Subcutaneous abdominal adipose tissue (tissue), 5 donors: ENCODE results near the gene PSORS1C2.
"Not testable (repeated sequence)": the region's sequence is repeated elsewhere in the genome, so short reads cannot be mapped to it uniquely, and the experiment has no call there.

ENCODE experiments used
- H3K27ac ChIP-seq: one replicate; pipeline ENCODE4 v1.7.0; 2013; ENCODE audit warnings: low read depth, mild to moderate bottlenecking, inconsistent platforms, low read length, moderate library complexity
- H3K27me3 ChIP-seq, 5 donors: one replicate each; pipeline ENCODE4 v1.7.0; 2013; ENCODE audit warnings: low read length in 5 of 5, inconsistent platforms in 1 of 5; ENCODE audit not compliant: control insufficient read depth in 5 of 5, insufficient read depth in 4 of 5
- H3K36me3 ChIP-seq, 5 donors: one replicate each; pipeline ENCODE4 v1.7.0; 2013; ENCODE audit warnings: low read length in 5 of 5; ENCODE audit not compliant: control insufficient read depth in 5 of 5, insufficient read depth in 5 of 5
- H3K4me1 ChIP-seq, 5 donors: one replicate each; pipeline ENCODE4 v1.7.0; 2013; ENCODE audit warnings: low read length in 5 of 5, mild to moderate bottlenecking in 3 of 5, moderate library complexity in 1 of 5; ENCODE audit not compliant: control insufficient read depth in 5 of 5, insufficient read depth in 5 of 5
- H3K4me3 ChIP-seq, 5 donors: one replicate each; pipeline ENCODE4 v1.7.0; 2013; ENCODE audit warnings: low read length in 5 of 5, low read depth in 1 of 5
- H3K9ac ChIP-seq, 5 donors: one replicate each; pipeline ENCODE4 v1.7.0; 2013; ENCODE audit warnings: low read length in 5 of 5, mild to moderate bottlenecking in 4 of 5, moderate library complexity in 3 of 5
- H3K9me3 ChIP-seq, 5 donors: one replicate each; pipeline ENCODE4 v1.7.0; 2013; ENCODE audit warnings: low read length in 5 of 5; ENCODE audit not compliant: control insufficient read depth in 5 of 5
- donor health status: healthy.
- donor health status: healthy.
- donor health status: healthy.
- donor health status: healthy.
- donor health status: healthy.

PSORS1C2 gene

GRCh38 chr6:31168606-31169005, 29.7 kb upstream of the PSORS1C2 start:
- H3K36me3 ChIP-seq, result no peaks in the 10 kb centered on the region
- peaks cover 0 to 3% (median 0%) of the 10 kb centered on the region in 5 donors for H3K27me3 ChIP-seq

DNA sequence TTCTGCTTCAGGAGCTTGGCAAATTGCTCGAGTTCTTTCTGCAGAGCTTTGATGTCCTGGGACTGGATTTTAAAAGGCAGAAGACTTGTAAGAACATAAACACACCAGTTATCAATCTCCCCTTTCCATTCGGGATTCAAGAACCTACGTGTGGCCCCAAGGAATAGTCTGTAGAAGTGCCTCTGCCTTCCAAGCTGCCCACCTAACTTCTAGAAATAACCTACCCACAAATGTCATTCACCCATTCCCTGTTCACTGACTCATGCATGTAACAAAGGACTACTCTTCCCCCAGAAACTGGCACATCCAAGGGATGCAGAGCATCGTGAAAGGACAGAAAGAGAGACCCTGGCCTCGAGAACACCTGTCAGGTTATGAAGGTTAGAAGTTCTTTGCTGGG, 27.1 kb upstream of the PSORS1C2 start:
- Histone ChIP-seq H3K36me3 (peaks cover 0 to 14% (median 8%) of the 10 kb centered on the region in 5 donors), H3K9ac (no peak overlapping the region), H3K27me3 (no peaks in the 10 kb centered on the region), H3K9me3 (no peaks in the 10 kb centered on the region), H3K4me1 (no peaks in the 10 kb centered on the region), H3K4me3 (no peak overlapping the region), H3K27ac (no peak overlapping the region)

More at GRCh38 chr6:31168606-31169005, 29.7 kb upstream of the PSORS1C2 start:
- H3K4me1 ChIP-seq, result no peaks in the 10 kb centered on the region
- no peak overlapping the region for H3K9ac ChIP-seq
- no peak overlapping the region for H3K4me3 ChIP-seq
- no peaks in the 10 kb centered on the region for H3K9me3 ChIP-seq
- no peak overlapping the region for H3K27ac ChIP-seq

DNA sequence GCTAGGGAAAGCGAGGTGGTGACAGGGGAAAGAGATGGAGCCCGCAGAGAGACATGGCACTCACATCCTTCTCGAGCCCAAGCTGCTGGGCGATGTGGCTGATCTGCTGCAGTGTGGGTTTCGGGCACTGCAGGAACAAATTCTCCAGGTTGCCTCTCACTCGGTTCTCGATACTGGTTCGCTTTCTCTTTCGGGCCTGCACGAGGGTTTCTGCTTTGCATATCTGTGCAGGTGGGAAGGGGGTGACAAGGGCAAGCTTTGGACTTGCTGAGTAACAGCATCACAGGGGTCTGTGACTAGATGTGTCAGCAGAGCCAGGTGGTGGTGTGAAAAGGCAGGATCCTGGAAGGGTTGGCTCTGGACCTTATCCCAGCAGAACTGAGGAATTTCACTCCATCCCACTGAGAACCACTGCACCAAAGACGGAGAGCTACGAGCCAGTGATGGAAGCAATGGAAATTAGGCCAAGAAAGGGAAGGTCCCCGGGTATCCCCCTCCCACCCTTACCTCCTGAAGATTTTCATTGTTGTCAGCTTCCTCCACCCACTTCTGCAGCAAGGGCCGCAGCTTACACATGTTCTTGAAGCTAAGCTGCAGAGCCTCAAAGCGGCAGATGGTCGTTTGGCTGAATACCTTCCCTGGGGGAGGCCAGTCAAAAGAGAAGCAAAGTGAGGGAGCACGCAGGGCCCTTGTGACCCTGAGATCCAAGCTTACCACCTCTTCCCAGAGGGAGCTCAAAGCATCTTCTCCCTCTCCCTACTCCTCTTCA, 26.4 kb upstream of the PSORS1C2 start:
- H3K27ac ChIP-seq, H3K4me3 ChIP-seq, H3K27me3 ChIP-seq, H3K4me1 ChIP-seq, H3K9ac ChIP-seq, H3K9me3 ChIP-seq: not testable (repeated sequence)
- peaks cover 0 to 14% (median 8%) of the 10 kb centered on the region in 5 donors for H3K36me3 ChIP-seq

- H3K27ac ChIP-seq, H3K27me3 ChIP-seq, H3K9ac ChIP-seq, H3K4me3 ChIP-seq, H3K4me1 ChIP-seq, H3K9me3 ChIP-seq: not testable (repeated sequence)
- H3K36me3 ChIP-seq, result peaks cover 0 to 14% (median 8%) of the 10 kb centered on the region in 5 donors
These were observed 25.7 kb upstream of the PSORS1C2 start for GRCh38 chr6:31164475-31165063.

DNA sequence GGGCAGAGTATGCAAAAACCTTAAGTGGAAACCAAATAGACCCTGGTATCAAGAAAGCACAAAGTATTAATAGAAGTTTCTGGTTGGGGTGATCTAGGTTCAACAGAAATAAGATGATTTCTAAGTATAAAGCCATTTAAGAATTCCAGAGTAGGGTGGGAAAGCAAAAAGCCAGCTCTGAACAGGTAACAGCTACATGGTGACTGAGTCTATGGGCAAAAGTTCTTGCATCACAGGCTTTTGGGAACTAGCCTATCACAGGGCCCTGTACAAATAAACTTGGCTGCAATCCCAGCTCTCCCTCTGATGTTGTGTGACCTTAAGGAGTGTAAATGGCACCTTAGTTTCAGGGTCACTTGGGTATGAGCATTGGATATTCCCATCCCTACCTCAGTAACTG, 25.1 kb upstream of the PSORS1C2 start:
- Histone ChIP-seq H3K9me3 (no peaks in the 10 kb centered on the region), H3K4me1 (peaks cover 5 to 9% (median 7%) of the 10 kb centered on the region in 5 donors), H3K4me3 (no peak overlapping the region), H3K27me3 (peaks cover 0 to 5% (median 0%) of the 10 kb centered on the region in 5 donors), H3K36me3 (peaks cover 0 to 14% (median 8%) of the 10 kb centered on the region in 5 donors), H3K9ac (no peak overlapping the region), H3K27ac (no peak overlapping the region)

- H3K4me3 ChIP-seq, result no peak overlapping the region
- no peaks in the 10 kb centered on the region for H3K9me3 ChIP-seq
- no peak overlapping the region for H3K9ac ChIP-seq
- H3K36me3 ChIP-seq, result peaks cover 0 to 14% (median 8%) of the 10 kb centered on the region in 5 donors
- no peak overlapping the region for H3K27ac ChIP-seq
- H3K27me3 ChIP-seq, result peaks cover 0 to 5% (median 0%) of the 10 kb centered on the region in 5 donors
- H3K4me1 ChIP-seq, result peaks cover 5 to 14% (median 11%) of the 10 kb centered on the region in 5 donors
These were observed 23.7 kb upstream of the PSORS1C2 start for GRCh38 chr6:31162463-31163165.

DNA sequence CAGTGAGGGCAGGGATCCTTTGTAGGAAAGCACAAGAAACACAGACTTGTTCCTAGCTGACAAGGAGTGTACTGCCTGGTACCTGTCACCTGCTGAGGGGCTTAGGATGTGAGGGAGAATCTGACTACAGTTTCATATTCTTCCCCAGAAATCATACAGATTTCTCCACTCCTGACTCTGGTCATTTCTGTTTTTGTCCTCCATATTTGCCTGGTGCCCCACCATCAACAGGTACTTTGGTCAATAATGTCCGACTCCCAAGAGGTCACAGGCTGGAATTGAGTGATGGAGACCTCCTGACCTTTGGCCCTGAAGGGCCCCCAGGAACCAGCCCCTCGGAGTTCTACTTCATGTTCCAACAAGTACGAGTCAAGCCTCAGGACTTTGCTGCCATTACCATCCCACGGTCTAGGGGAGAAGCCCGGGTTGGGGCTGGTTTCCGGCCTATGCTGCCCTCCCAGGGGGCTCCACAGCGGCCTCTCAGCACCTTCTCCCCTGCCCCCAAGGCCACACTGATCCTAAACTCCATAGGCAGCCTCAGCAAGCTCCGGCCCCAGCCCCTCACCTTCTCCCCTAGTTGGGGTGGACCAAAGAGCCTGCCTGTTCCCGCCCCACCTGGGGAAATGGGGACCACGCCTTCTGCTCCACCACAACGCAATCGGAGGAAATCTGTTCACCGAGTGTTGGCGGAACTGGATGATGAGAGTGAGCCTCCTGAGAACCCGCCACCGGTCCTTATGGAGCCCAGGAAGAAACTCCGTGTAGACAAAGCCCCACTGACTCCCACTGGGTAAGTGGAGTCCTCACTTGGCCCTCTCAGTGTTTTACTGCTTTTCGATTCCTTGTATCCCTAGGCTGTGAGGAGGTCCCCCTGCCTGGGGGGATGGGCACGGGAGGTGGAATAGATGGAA, 22.6 kb upstream of the PSORS1C2 start:
- Histone ChIP-seq H3K9ac (no peak overlapping the region), H3K4me3 (no peak overlapping the region), H3K27ac (no peak overlapping the region), H3K27me3 (peaks cover 0 to 5% (median 0%) of the 10 kb centered on the region in 5 donors), H3K4me1 (peaks cover 7 to 21% (median 17%) of the 10 kb centered on the region in 5 donors), H3K36me3 (peaks cover 0 to 14% (median 8%) of the 10 kb centered on the region in 5 donors), H3K9me3 (no peaks in the 10 kb centered on the region)

DNA sequence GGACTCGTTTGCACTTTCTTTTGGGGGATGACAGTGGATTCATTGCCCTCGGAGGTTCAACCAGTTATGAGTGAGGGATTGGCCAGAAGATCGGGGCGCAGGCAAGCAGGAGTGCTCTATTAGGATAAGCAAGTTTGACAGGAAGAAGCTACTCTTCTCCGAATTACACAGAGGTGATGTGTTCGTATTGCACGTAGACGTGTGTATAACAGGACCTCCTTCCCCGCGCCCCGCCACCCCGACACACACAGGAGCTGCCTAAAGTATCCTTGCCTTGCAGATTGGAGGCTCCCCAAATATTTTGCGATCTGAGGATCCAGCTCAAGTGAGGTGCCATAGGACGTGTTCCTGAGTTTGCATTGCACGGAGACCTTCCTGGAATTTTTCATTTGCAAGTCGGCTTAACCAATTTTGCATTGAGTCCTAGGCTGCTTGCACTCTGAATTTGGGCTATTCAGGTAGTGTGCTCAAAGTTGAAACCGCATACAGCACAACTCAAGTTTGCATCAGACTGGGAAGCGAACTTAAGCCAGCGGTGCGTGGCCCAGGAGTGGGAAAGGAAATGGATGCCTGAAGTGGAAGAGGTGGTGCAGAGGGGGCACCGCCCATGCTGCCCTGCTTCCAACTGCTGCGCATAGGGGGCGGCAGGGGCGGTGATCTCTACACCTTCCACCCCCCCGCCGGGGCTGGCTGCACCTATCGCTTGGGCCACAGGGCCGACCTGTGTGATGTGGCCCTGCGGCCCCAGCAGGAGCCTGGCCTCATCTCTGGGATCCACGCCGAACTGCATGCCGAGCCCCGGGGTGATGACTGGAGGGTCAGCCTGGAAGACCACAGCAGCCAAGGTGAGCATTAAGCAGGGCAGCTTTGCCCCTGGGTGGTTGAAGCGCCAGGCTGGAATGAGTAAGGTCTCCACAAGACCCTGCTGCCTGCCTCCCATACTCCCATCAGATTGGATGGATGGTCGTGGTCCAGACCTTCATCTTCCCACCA, 20.3 kb upstream of the PSORS1C2 start:
- H3K4me1 ChIP-seq, result peaks cover 7 to 21% (median 17%) of the 10 kb centered on the region in 5 donors
- no peak overlapping the region for H3K27ac ChIP-seq
- H3K9ac ChIP-seq, result peak overlapping the region in 4 of 5 donors; percentile 53 to 84 (median 66)
- H3K36me3 ChIP-seq, result peaks cover 0 to 21% (median 13%) of the 10 kb centered on the region in 5 donors
- H3K9me3 ChIP-seq, result no peaks in the 10 kb centered on the region
- H3K4me3 ChIP-seq, result peak overlapping the region; percentile 73 to 89 (median 86)
- peaks cover 0 to 5% (median 0%) of the 10 kb centered on the region in 5 donors for H3K27me3 ChIP-seq
